Gastrocnemius medialis (tissue), 4 donors: ENCODE results near the gene MYBPC3.

Experiments used
- POLR2A ChIP-seq, 2 donors: fragments of 450-650 bp; IDR thresholded peaks; one replicate each; pipeline ENCODE4 v1.6.1; 2017; ENCODE audit warnings: antibody characterized with exemption in 2 of 2, mild to moderate bottlenecking in 2 of 2, moderate library complexity in 2 of 2
- TF ChIP-seq, protein P1 (sequence below), 5 experiments: fragments of 450-650 bp in 3 of 5; fragments of 200-600 bp in 2 of 5; sonication (generic) in 2 of 5; IDR thresholded peaks in 4 of 5; conservative IDR thresholded peaks in 1 of 5; 1 replicate in 4 of 5; 2 replicates in 1 of 5; pipeline ENCODE4 v1.5.1; 2016 to 2019; ENCODE audit warnings: antibody characterized with exemption in 5 of 5, mild to moderate bottlenecking in 3 of 5, moderate library complexity in 3 of 5

DNA sequence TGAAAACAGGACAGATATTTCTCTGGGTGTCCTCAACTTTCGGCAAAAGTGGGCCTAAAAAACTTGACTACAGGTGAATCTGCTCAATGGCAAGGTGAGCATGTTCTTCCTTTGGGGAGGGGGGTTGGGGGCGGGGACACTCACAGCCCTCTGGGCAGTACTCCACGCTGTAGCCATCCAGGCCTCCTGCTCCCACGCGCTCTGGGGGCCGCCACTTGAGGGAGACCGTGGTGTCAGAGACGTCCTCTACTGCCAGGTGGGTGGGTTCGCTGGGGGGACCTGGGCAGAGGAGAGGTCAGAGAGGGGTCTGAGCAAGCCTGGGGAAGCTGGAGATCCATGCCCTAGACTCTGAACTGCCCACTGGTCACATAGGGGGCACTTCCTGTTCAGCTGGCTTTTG is 16.8 kb downstream of the MYBPC3 start:
- TF ChIP-seq, protein P1, sequence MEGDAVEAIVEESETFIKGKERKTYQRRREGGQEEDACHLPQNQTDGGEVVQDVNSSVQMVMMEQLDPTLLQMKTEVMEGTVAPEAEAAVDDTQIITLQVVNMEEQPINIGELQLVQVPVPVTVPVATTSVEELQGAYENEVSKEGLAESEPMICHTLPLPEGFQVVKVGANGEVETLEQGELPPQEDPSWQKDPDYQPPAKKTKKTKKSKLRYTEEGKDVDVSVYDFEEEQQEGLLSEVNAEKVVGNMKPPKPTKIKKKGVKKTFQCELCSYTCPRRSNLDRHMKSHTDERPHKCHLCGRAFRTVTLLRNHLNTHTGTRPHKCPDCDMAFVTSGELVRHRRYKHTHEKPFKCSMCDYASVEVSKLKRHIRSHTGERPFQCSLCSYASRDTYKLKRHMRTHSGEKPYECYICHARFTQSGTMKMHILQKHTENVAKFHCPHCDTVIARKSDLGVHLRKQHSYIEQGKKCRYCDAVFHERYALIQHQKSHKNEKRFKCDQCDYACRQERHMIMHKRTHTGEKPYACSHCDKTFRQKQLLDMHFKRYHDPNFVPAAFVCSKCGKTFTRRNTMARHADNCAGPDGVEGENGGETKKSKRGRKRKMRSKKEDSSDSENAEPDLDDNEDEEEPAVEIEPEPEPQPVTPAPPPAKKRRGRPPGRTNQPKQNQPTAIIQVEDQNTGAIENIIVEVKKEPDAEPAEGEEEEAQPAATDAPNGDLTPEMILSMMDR (IDR thresholded peaks at IDR 0.05 in 4 of 5, conservative IDR thresholded peaks at IDR 0.05 in 1 of 5): no peak
- no peak for TF ChIP-seq POLR2A (IDR thresholded peaks at IDR 0.05)
